Gastroesophageal sphincter (tissue), 4 donors: ENCODE measurements around the gene TPM4. TPM values are rescaled to one million over a fixed set of nuclear protein-coding genes. Genes with fewer than 3 reads are reported as not detected.

Source experiments
- ATAC-seq: fragments of 150-250 bp; one replicate; pipeline ENCODE4 v1.9.1; 2016; ENCODE audit warnings: mild to moderate bottlenecking, moderate library complexity
- H3K27ac ChIP-seq, 4 donors: fragments of 200-600 bp; sonication (generic) in 3 of 4; 1 replicate in 3 of 4; 2 replicates in 1 of 4; pipeline ENCODE4 v1.5.1; 2016 to 2019
- H3K27me3 ChIP-seq: fragments of 200-600 bp; sonication (generic); one replicate; pipeline ENCODE4 v1.5.1; 2019
- H3K36me3 ChIP-seq, 2 donors: fragments of 200-600 bp; sonication (generic); one replicate each; pipeline ENCODE4 v1.5.1; 2019; ENCODE audit warnings: control low read depth in 1 of 2
- H3K4me1 ChIP-seq, 3 donors: fragments of 200-600 bp; sonication (generic); 1 replicate in 2 of 3; 2 replicates in 1 of 3; pipeline ENCODE4 v1.5.1; 2016 to 2019; ENCODE audit warnings: control low read depth in 2 of 3
- H3K4me3 ChIP-seq, 2 donors: fragments of 200-600 bp; sonication (generic); one replicate each; pipeline ENCODE4 v1.5.1; 2019; ENCODE audit warnings: mild to moderate bottlenecking in 1 of 2, moderate library complexity in 1 of 2
- H3K9me3 ChIP-seq, 3 donors: fragments of 200-600 bp; sonication (generic); one replicate each; pipeline ENCODE4 v1.5.1; 2017 to 2019; ENCODE audit warnings: control low read depth in 2 of 3
- CTCF ChIP-seq, 4 experiments: fragments of 200-600 bp in 2 of 4; fragments of 450-650 bp in 2 of 4; sonication (generic) in 1 of 4; IDR thresholded peaks; one replicate each; pipeline ENCODE4 v1.5.1; 2017 to 2019; ENCODE audit warnings: antibody characterized with exemption in 4 of 4, mild to moderate bottlenecking in 2 of 4, moderate library complexity in 2 of 4
- EP300 ChIP-seq: sonication (generic); formaldehyde crosslinking; IDR thresholded peaks from one replicate; pipeline ENCODE4 v1.6.1; 2017; ENCODE audit warnings: antibody characterized with exemption, mild to moderate bottlenecking
- POLR2A ChIP-seq, 2 donors: fragments of 450-650 bp; IDR thresholded peaks; one replicate each; pipeline ENCODE4 v1.6.1; 2017; ENCODE audit warnings: antibody characterized with exemption in 2 of 2, mild to moderate bottlenecking in 2 of 2, moderate library complexity in 1 of 2
- POLR2AphosphoS5 ChIP-seq: sonication (generic); formaldehyde crosslinking; IDR thresholded peaks from one replicate; pipeline ENCODE4 v1.6.1; 2017; ENCODE audit warnings: antibody characterized with exemption
- WGBS, 2 donors: methylation state at CpG; one replicate each; pipeline ENCODE4 v1.1.5; 2018; ENCODE audit warnings: low coverage in 1 of 2; 5-methylcytosine and 5-hydroxymethylcytosine counted together
- total RNA-seq, 4 donors: library from RNA; depleted of rRNA; stranded (reverse); fragments of >200 nt; gene quantifications; one replicate each; pipeline ENCODE4 v1.1.0, GENCODE V29; 2016

The TPM4 gene
- total RNA-seq, 4 donors from 2014 or later = 351 to 486 (median 404) TPM

- Histone ChIP-seq H3K4me1 (peaks cover 0 to 60% (median 15%) of the 10 kb centered on the region in 3 donors), H3K4me3 (peak overlapping the region in 1 of 2 donors; percentile 78), H3K27ac (peak overlapping the region; percentile 87 to 100 (median 98)), H3K9me3 (peaks cover 0 to 4% (median 0%) of the 10 kb centered on the region in 3 donors), H3K27me3 (no peaks in the 10 kb centered on the region), H3K36me3 (no peaks in the 10 kb centered on the region)
- TF ChIP-seq CTCF (IDR thresholded peaks at IDR 0.05) (peak in 2 of 4 experiments; percentile 30 to 47), EP300 (no peak), POLR2AphosphoS5 (peak; percentile 5)
- 43 to 44% methylated on average over 3 to 6 of the region's 6 CpGs for WGBS, 2 donors
- ATAC-seq = peak; percentile 16
Observed at GRCh38 chr19:16066611-16067104, 9.6 kb upstream of the TPM4 start.

GRCh38 chr19:16067205-16067938 lies 8.9 kb upstream of the TPM4 start:
- Histone ChIP-seq H3K36me3 (no peaks in the 10 kb centered on the region), H3K4me1 (peaks cover 0 to 68% (median 18%) of the 10 kb centered on the region in 3 donors), H3K9me3 (peaks cover 0 to 4% (median 0%) of the 10 kb centered on the region in 3 donors), H3K27me3 (no peaks in the 10 kb centered on the region), H3K4me3 (peak overlapping the region; percentile 62 to 78), H3K27ac (peak overlapping the region; percentile 88 to 100 (median 98))
- TF ChIP-seq POLR2AphosphoS5 (peak; percentile 97), EP300 (no peak), POLR2A (IDR thresholded peaks at IDR 0.05) (peak; percentile 96 to 98), CTCF (IDR thresholded peaks at IDR 0.05) (peak in 1 of 4 experiments; percentile 1)
- peak; percentile 80 for ATAC-seq
- 2 to 34% methylated on average over 5 to 11 of the region's 40 CpGs for WGBS, 2 donors

DNA sequence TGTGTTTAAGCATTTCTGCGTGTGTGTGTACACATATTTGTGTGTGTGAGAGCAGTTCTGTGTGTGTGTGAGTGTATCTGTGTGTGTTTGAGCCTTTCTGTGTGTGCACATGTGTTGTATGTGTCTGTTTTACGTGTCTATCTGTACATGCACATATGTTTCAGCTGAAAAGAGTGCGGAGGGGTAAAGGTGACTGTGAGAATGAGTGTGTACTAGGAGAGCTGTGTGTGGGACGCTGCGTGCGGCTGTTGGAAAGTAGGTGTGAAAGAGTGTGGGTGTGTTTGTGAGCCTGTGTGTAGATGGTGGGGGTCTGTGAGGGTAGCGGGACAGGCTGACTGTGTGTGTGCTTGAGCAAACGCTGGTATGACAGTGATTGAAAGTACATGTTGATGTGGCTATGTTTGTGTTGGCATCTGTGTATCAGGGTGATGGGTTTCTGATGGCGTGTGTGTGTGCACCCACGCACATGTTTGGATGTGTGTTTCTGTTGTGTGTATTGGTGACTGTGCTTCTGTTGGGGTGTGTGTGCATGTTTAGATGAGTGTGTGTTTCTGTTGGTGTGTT lies 7.5 kb upstream of the TPM4 start:
- Histone ChIP-seq H3K27ac (peak overlapping the region; percentile 88 to 100 (median 98)), H3K4me1 (peaks cover 0 to 80% (median 18%) of the 10 kb centered on the region in 3 donors), H3K9me3 (no peaks in the 10 kb centered on the region), H3K27me3 (no peaks in the 10 kb centered on the region), H3K4me3 (peak overlapping the region; percentile 62 to 78), H3K36me3 (no peaks in the 10 kb centered on the region)
- 42 to 54% methylated on average over 10 of the region's 10 CpGs for WGBS, 2 donors
- ATAC-seq = no peak
- peak; percentile 3 for TF ChIP-seq POLR2AphosphoS5
- TF ChIP-seq POLR2A (IDR thresholded peaks at IDR 0.05) = no peak

DNA sequence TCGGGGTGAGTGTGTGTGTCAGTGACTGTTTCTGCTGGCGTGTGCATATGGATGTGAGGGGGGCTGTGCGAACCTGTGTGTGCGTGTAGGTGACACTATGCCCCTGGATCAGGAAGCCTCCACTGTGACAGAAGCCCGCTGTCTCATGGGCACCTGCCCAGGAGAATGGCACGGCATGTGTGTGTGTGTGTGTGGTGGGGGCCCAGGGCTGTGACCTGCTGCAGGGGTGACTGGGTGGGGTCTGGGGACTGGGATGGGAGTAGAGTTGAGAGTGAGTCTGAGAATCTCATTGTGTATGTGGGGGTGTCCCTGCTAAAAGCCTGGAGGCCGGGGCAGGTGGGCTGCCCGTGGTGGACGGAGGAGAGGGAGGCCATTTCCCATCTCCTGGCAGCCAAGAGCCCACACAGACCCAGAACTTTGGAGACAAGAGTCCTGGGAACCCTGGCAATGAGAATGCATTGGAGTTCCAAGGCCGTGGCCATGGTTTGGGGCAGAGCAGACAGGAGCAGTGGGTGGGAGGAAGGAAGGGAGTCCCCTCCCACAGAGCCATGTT lies 6.4 kb upstream of the TPM4 start:
- 40 to 57% methylated on average over 2 to 8 of the region's 10 CpGs for WGBS, 2 donors
- ATAC-seq = peak; percentile 0
- Histone ChIP-seq H3K27ac (peak overlapping the region; percentile 50 to 100 (median 98)), H3K4me1 (peaks cover 0 to 80% (median 18%) of the 10 kb centered on the region in 3 donors), H3K9me3 (no peaks in the 10 kb centered on the region), H3K4me3 (peak overlapping the region; percentile 62 to 78), H3K27me3 (no peaks in the 10 kb centered on the region), H3K36me3 (no peaks in the 10 kb centered on the region)
- TF ChIP-seq POLR2A (IDR thresholded peaks at IDR 0.05) (no peak), EP300 (no peak), POLR2AphosphoS5 (no peak), CTCF (IDR thresholded peaks at IDR 0.05) (no peak)

DNA sequence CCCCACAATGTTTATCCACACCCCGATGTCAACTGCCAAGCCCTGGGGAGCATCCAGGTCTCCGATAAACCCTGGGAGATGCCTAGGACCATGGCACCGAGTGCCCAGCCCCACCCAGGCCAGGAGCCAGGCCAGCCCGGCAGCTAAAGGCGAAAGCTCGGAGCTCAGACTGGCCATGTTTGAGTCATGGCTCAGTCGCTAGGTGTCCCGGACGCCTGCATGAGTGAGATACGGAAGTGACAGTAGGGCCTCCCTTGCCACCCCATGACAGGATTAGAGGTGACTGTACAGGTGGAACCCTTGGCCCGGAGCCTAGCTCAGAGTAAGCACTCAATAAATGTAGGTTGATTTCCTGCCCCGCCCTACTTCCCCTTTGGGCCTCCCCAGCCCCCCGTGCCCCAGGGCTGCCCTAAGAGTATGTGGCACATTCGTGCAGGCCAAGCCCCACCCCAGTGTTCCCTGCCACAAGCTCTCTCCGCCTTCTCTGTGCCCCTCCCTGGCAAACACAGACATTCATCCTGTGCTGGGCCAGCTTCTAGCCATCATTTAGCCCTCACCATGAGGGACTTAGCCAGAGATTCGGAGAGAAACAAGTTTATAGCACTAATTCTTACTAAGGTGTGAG lies 5.8 kb upstream of the TPM4 start:
- Histone ChIP-seq H3K36me3 (no peaks in the 10 kb centered on the region), H3K4me3 (peak overlapping the region; percentile 62 to 78), H3K9me3 (no peaks in the 10 kb centered on the region), H3K4me1 (peaks cover 0 to 81% (median 18%) of the 10 kb centered on the region in 3 donors), H3K27me3 (no peaks in the 10 kb centered on the region), H3K27ac (peak overlapping the region; percentile 50 to 100 (median 98))
- 0 to 31% methylated on average over 1 to 6 of the region's 16 CpGs for WGBS, 2 donors
- TF ChIP-seq EP300 (no peak), POLR2A (IDR thresholded peaks at IDR 0.05) (peak in 1 of 2 donors; percentile 28), POLR2AphosphoS5 (peak; percentile 76), CTCF (IDR thresholded peaks at IDR 0.05) (peak in 1 of 4 experiments; percentile 22)
- ATAC-seq = peak; percentile 41
